HG02588 (cell line): Measurements from ENCODE around the gene NANOS2.
"Not testable (repeated sequence)": the region's sequence is repeated elsewhere in the genome, so short reads cannot be mapped to it uniquely, and the experiment has no call there.

Experiments used
- ATAC-seq: cut with Tn5 transposase; IDR thresholded peaks from one replicate; pipeline ENCODE4 v1.9.1; 2021; ENCODE audit warnings: mild to moderate bottlenecking, moderate library complexity; ENCODE audit not compliant: unreplicated experiment

NANOS2 gene

GRCh38 chr19:45876411-45877197, 38.0 kb downstream of the NANOS2 start:
- no peak for ATAC-seq

- no peak for ATAC-seq
These were observed 38.5 kb downstream of the NANOS2 start for GRCh38 chr19:45876161-45876410.

- ATAC-seq, result no peak
These were observed 40.0 kb downstream of the NANOS2 start for GRCh38 chr19:45874620-45874966.

- no peak for ATAC-seq
These were observed 41.3 kb downstream of the NANOS2 start for GRCh38 chr19:45873219-45873772.

GRCh38 chr19:45872095-45872919, 42.3 kb downstream of the NANOS2 start:
- no peak for ATAC-seq

GRCh38 chr19:45870798-45871197, 43.8 kb downstream of the NANOS2 start:
- ATAC-seq, result no peak

- not testable (repeated sequence) for ATAC-seq
These were observed 47.3 kb downstream of the NANOS2 start for GRCh38 chr19:45867241-45867640.

- no peak for ATAC-seq
These were observed 48.0 kb downstream of the NANOS2 start for GRCh38 chr19:45866400-45867176.

GRCh38 chr19:45865269-45865948, 49.2 kb downstream of the NANOS2 start:
- ATAC-seq, result no peak

- ATAC-seq, result no peak
These were observed 49.9 kb downstream of the NANOS2 start for GRCh38 chr19:45864629-45865082.

GRCh38 chr19:45863840-45864628, 50.5 kb downstream of the NANOS2 start, which contains the start of gene FOXA3:
FOXA3 (plus strand) TSS chr19:45864326; CDS start chr19:45864457, 131 bp downstream.
- ATAC-seq, result no peak

GRCh38 chr19:45863335-45863839, 51.2 kb downstream of the NANOS2 start:
- no peak for ATAC-seq
